T47D (cell line): ENCODE data around the gene GPC1.

Experiments
- DNase-seq, 2 experiments: peaks; one replicate each; pipeline versions ENCODE4 v3.0.0 to v3.0.0-alpha.2; 2011 to 2012; ENCODE audit warnings: low read depth in 1 of 2, low spot score in 1 of 2
- JUND ChIP-seq: IDR thresholded peaks from 2 replicates; pipeline ENCODE4 v1.6.1; 2012; ENCODE audit warnings: low read depth
- in situ Hi-C: cut with HindIII; loops from 2 replicates; pipeline ENCODE4 v1.10.0; 2016; ENCODE audit warnings: low sequenced_read_pairs, low pct_unique_long_range_greater_than_20kb

GPC1 gene

GRCh38 chr2:240411261-240412160, 24.0 kb upstream of the GPC1 start:
- in situ Hi-C loops, result no loop called here
- no peak for DNase-seq
- TF ChIP-seq JUND, result no peak

- in situ Hi-C loops, result no loop called here
- no peak for TF ChIP-seq JUND
- DNase-seq, result no peak
These were observed 23.1 kb upstream of the GPC1 start for GRCh38 chr2:240412211-240412861.

- in situ Hi-C loops, result no loop called here
- DNase-seq, result no peak
- no peak for TF ChIP-seq JUND
These were observed 22.3 kb upstream of the GPC1 start for GRCh38 chr2:240412975-240413812.

GRCh38 chr2:240413813-240414429, 21.5 kb upstream of the GPC1 start:
- TF ChIP-seq JUND, result no peak
- in situ Hi-C loops, result no loop called here
- DNase-seq, result no peak

GRCh38 chr2:240416821-240417220, 18.6 kb upstream of the GPC1 start:
- in situ Hi-C loops, result no loop called here
- no peak for TF ChIP-seq JUND
- DNase-seq, result no peak

- in situ Hi-C loops, result no loop called here
These were observed 17.2 kb upstream of the GPC1 start for GRCh38 chr2:240418311-240418710.

GRCh38 chr2:240419271-240419670, 16.2 kb upstream of the GPC1 start:
- TF ChIP-seq JUND, result no peak
- DNase-seq, result no peak

More at GRCh38 chr2:240418311-240418710, 17.2 kb upstream of the GPC1 start:
- DNase-seq, result no peak
- no peak for TF ChIP-seq JUND

GRCh38 chr2:240419723-240420122, 15.7 kb upstream of the GPC1 start:
- DNase-seq, result no peak
- in situ Hi-C loops, result no loop called here
- TF ChIP-seq JUND, result no peak

More at GRCh38 chr2:240419271-240419670, 16.2 kb upstream of the GPC1 start:
- in situ Hi-C loops, result no loop called here

- no peak for DNase-seq
- in situ Hi-C loops, result no loop called here
- no peak for TF ChIP-seq JUND
These were observed 15.0 kb upstream of the GPC1 start for GRCh38 chr2:240420206-240421104.

- in situ Hi-C loops, result no loop called here
- TF ChIP-seq JUND, result no peak
- no peak for DNase-seq
These were observed 14.1 kb upstream of the GPC1 start for GRCh38 chr2:240421381-240421780.

- TF ChIP-seq JUND, result no peak
- DNase-seq, result no peak
- in situ Hi-C loops, result no loop called here
These were observed 12.7 kb upstream of the GPC1 start for GRCh38 chr2:240422658-240423329.
